H9 (cell line): ENCODE measurements around the gene MED13L. TPM values are rescaled to one million over a fixed set of nuclear protein-coding genes. Genes with fewer than 3 reads are reported as not detected.

ENCODE experiments used
- DNase-seq: peaks from one replicate; pipeline ENCODE4 v3.0.0-alpha.2; 2017
- H2AFZ ChIP-seq: one replicate; pipeline ENCODE4 v1.6.1; 2013; ENCODE audit warnings: mild to moderate bottlenecking, low read length, control low read depth, moderate library complexity
- H2AK5ac ChIP-seq: 2 replicates; pipeline ENCODE4 v1.6.1; 2013; ENCODE audit warnings: low read length, control low read depth, mixed read lengths; ENCODE audit not compliant: insufficient read length
- H2BK120ac ChIP-seq: one replicate; pipeline ENCODE4 v1.6.1; 2013; ENCODE audit warnings: low read depth, mild to moderate bottlenecking, low read length, control low read depth, inconsistent platforms; ENCODE audit not compliant: poor library complexity, severe bottlenecking
- H2BK12ac ChIP-seq: 2 replicates; pipeline ENCODE4 v1.6.1; 2013; ENCODE audit warnings: low read length, control low read depth, mixed read lengths, low read depth; ENCODE audit not compliant: insufficient read length
- H2BK15ac ChIP-seq: 2 replicates; pipeline ENCODE4 v1.6.1; 2013; ENCODE audit warnings: low read depth, low read length, control low read depth
- H2BK20ac ChIP-seq: one replicate; pipeline ENCODE4 v1.6.1; 2013; ENCODE audit warnings: low read depth, mild to moderate bottlenecking, low read length, control low read depth, inconsistent platforms; ENCODE audit not compliant: poor library complexity, severe bottlenecking
- H2BK5ac ChIP-seq: 2 replicates; pipeline ENCODE4 v1.6.1; 2013; ENCODE audit warnings: low read length, control low read depth, mixed read lengths; ENCODE audit not compliant: insufficient read length
- H3K14ac ChIP-seq: 2 replicates; pipeline ENCODE4 v1.6.1; 2013; ENCODE audit warnings: low read length, control low read depth; ENCODE audit not compliant: insufficient read depth
- H3K18ac ChIP-seq: 2 replicates; pipeline ENCODE4 v1.6.1; 2013; ENCODE audit warnings: low read depth, mild to moderate bottlenecking, mixed read lengths, low read length, control low read depth; ENCODE audit not compliant: insufficient read length
- H3K23ac ChIP-seq: 2 replicates; pipeline ENCODE4 v1.6.1; 2013; ENCODE audit warnings: low read length, control low read depth, mixed read lengths, low read depth; ENCODE audit not compliant: insufficient read length
- H3K23me2 ChIP-seq: 2 replicates; pipeline ENCODE4 v1.6.1; 2013; ENCODE audit warnings: low read depth, mild to moderate bottlenecking, mixed read lengths, low read length, control low read depth; ENCODE audit not compliant: insufficient read length, poor library complexity, severe bottlenecking
- H3K27ac ChIP-seq: 2 replicates; pipeline ENCODE4 v1.5.1; 2013; ENCODE audit warnings: low read length, control low read depth, mixed read lengths, low read depth; ENCODE audit not compliant: insufficient read length
- H3K27me3 ChIP-seq: 2 replicates; pipeline ENCODE4 v1.6.1; 2013; ENCODE audit warnings: low read length, control low read depth, inconsistent platforms; ENCODE audit not compliant: insufficient read depth
- H3K4ac ChIP-seq: 2 replicates; pipeline ENCODE4 v1.6.1; 2013; ENCODE audit warnings: low read depth, mild to moderate bottlenecking, control low read depth, inconsistent platforms, low read length, moderate library complexity
- H3K4me1 ChIP-seq: 2 replicates; pipeline ENCODE4 v1.6.1; 2013; ENCODE audit warnings: low read length, control low read depth, inconsistent platforms; ENCODE audit not compliant: insufficient read depth
- H3K4me2 ChIP-seq: 2 replicates; pipeline ENCODE4 v1.6.1; 2013; ENCODE audit warnings: low read length, control low read depth, mixed read lengths; ENCODE audit not compliant: insufficient read length, insufficient read depth
- H3K56ac ChIP-seq: 2 replicates; pipeline ENCODE4 v1.6.1; 2013; ENCODE audit warnings: low read depth, mild to moderate bottlenecking, mixed read lengths, low read length, control low read depth; ENCODE audit not compliant: insufficient read length
- H3K79me1 ChIP-seq: 2 replicates; pipeline ENCODE4 v1.6.1; 2013; ENCODE audit warnings: low read depth, mild to moderate bottlenecking, moderate library complexity, low read length, control low read depth, inconsistent platforms; ENCODE audit not compliant: insufficient read depth, poor library complexity, severe bottlenecking
- H3K79me2 ChIP-seq: 2 replicates; pipeline ENCODE4 v1.6.1; 2013; ENCODE audit warnings: low read length, control low read depth, inconsistent platforms; ENCODE audit not compliant: insufficient read depth
- H3K9ac ChIP-seq: 2 replicates; pipeline ENCODE4 v1.6.1; 2013; ENCODE audit warnings: low read length, control low read depth, mixed read lengths; ENCODE audit not compliant: insufficient read length; ENCODE audit errors: extremely low read depth
- H3K9me3 ChIP-seq: one replicate; pipeline ENCODE4 v1.6.1; 2013; ENCODE audit warnings: low read depth, low read length, inconsistent platforms; ENCODE audit not compliant: control insufficient read depth
- H3T11ph ChIP-seq: one replicate; pipeline ENCODE4 v1.6.1; 2013; ENCODE audit warnings: mild to moderate bottlenecking, low read length, control low read depth, inconsistent platforms
- H4K20me1 ChIP-seq: one replicate; pipeline ENCODE4 v1.6.1; 2013; ENCODE audit not compliant: control insufficient read depth, insufficient read length, insufficient read depth
- H4K5ac ChIP-seq: 2 replicates; pipeline ENCODE4 v1.6.1; 2013; ENCODE audit warnings: low read depth, mild to moderate bottlenecking, mixed read lengths, low read length, control low read depth; ENCODE audit not compliant: insufficient read length
- H4K8ac ChIP-seq: replicated peaks from 2 replicates; pipeline ENCODE4 v1.6.1; 2013; ENCODE audit warnings: low read length, control low read depth, mixed read lengths, low read depth; ENCODE audit not compliant: insufficient read length
- H4K91ac ChIP-seq: 2 replicates; pipeline ENCODE4 v1.6.1; 2013; ENCODE audit warnings: low read depth, mild to moderate bottlenecking, moderate library complexity, mixed read lengths, low read length, control low read depth; ENCODE audit not compliant: insufficient read length
- H3K27ac Mint-ChIP-seq, 3 experiments: 2 replicates in 2 of 3; 3 replicates in 1 of 3; pipeline ENCODE4 v1.8.0; 2020 to 2021; ENCODE audit warnings: mixed read lengths in 3 of 3, mild to moderate bottlenecking in 1 of 3, moderate library complexity in 1 of 3
- H3K27me3 Mint-ChIP-seq: 2 replicates; pipeline ENCODE4 v1.8.0; 2021; ENCODE audit warnings: low read depth, mild to moderate bottlenecking, moderate library complexity, mixed read lengths
- H3K36me3 Mint-ChIP-seq, 3 experiments: 2 replicates in 2 of 3; 3 replicates in 1 of 3; pipeline ENCODE4 v1.8.0; 2020 to 2021; ENCODE audit warnings: low read depth in 3 of 3, mixed read lengths in 3 of 3; ENCODE audit not compliant: insufficient read depth in 1 of 3
- H3K4me1 Mint-ChIP-seq, 2 experiments: 2 replicates each; pipeline ENCODE4 v1.8.0; 2020; ENCODE audit warnings: mixed read lengths in 2 of 2
- H3K4me3 Mint-ChIP-seq, 2 experiments: 2 replicates in 1 of 2; 3 replicates in 1 of 2; pipeline ENCODE4 v1.8.0; 2020 to 2021; ENCODE audit warnings: mild to moderate bottlenecking in 2 of 2, mixed read lengths in 2 of 2, moderate library complexity in 1 of 2
- H3K9me3 Mint-ChIP-seq, 2 experiments: 2 replicates in 1 of 2; 3 replicates in 1 of 2; pipeline ENCODE4 v1.8.0; 2020; ENCODE audit warnings: mild to moderate bottlenecking in 2 of 2, mixed read lengths in 2 of 2, moderate library complexity in 1 of 2
- CTCF ChIP-seq: fragments of 200-600 bp; sonication (generic); conservative IDR thresholded peaks from 3 replicates; pipeline ENCODE4 v1.8.0; 2021; ENCODE audit warnings: antibody characterized with exemption, mild to moderate bottlenecking
- WGBS: extraction: QIAGEN DNeasy Blood & Tissue Kit; methylation state at CpG from one replicate; pipeline ENCODE4 v1.1.7; 2013; ENCODE audit warnings: missing lambda C conversion rate, low lambda C conversion rate, mixed read lengths; ENCODE audit not compliant: insufficient read length; ENCODE audit errors: extremely low coverage; 5-methylcytosine and 5-hydroxymethylcytosine counted together
- total RNA-seq: library from RNA; stranded (reverse); gene quantifications from 2 replicates; pipeline ENCODE4 v1.2.1, GENCODE V29; 2021

MED13L gene
- total RNA-seq, 1 experiment from 2014 or later: 52.4 TPM

DNA sequence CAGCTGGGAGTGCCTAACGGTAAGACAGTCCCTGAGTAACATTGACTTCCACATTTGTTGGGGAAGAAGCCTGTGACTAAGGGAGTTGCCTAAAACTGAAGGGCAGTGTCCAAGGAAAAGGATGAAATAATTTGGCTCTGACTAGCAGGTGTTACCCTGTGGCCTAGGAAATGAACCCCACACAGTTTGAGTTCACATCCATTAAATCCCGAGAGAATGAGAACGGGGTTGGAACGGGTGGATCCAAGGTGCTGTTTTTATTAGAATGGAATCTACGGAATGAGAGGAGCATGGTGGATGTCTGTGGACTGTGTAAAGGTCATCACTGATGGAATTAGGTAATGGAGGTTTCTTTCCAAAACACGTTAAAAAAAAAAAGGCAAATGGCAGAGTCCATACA lies 324.0 kb downstream of the MED13L start:
- H2BK20ac ChIP-seq: no peak overlapping the region
- peaks cover 0 to 10% (median 0%) of the 10 kb centered on the region in 3 experiments; a peak in 1 of 7 replicates for H3K36me3 Mint-ChIP-seq
- H3K4me1 ChIP-seq: peaks cover 6% of the 10 kb centered on the region; the same call in 1 of the 2 replicates
- no peak for TF ChIP-seq CTCF
- no peak overlapping the region for H2BK5ac ChIP-seq
- H3K27me3 ChIP-seq: no peaks in the 10 kb centered on the region
- H2AK5ac ChIP-seq: no peak overlapping the region
- H3T11ph ChIP-seq: no peak overlapping the region
- no peak overlapping the region for H3K4me3 Mint-ChIP-seq
- no peaks in the 10 kb centered on the region for H3K79me1 ChIP-seq
- no peak for DNase-seq
- H2BK15ac ChIP-seq: no peak overlapping the region
- H4K5ac ChIP-seq: no peak overlapping the region
- no peak overlapping the region for H3K18ac ChIP-seq
- H3K23ac ChIP-seq: no peak overlapping the region
- H3K9me3 ChIP-seq: no peaks in the 10 kb centered on the region
- H3K23me2 ChIP-seq: no peaks in the 10 kb centered on the region
- no peak overlapping the region for H3K4me2 ChIP-seq
- no peak overlapping the region for H2BK120ac ChIP-seq
- no peak overlapping the region for H3K27ac ChIP-seq
- H3K56ac ChIP-seq: no peak overlapping the region
- no peak overlapping the region for H2BK12ac ChIP-seq
- H3K4ac ChIP-seq: no peak overlapping the region
- 0 out of 7 replicates have a peak overlapping the region, but pooled peaks of 1 of the 3 experiments have one; percentile 7 for H3K27ac Mint-ChIP-seq
- H4K20me1 ChIP-seq: no peaks in the 10 kb centered on the region
- H3K9ac ChIP-seq: no peak overlapping the region
- H3K9me3 Mint-ChIP-seq: no peaks in the 10 kb centered on the region
- no peaks in the 10 kb centered on the region; the same call in 1 of the 2 replicates for H3K27me3 Mint-ChIP-seq
- H3K14ac ChIP-seq: no peak overlapping the region
- no peak overlapping the region for H4K8ac ChIP-seq
- no CpG with 5 or more reads among the region's 6 CpGs for WGBS
- H4K91ac ChIP-seq: no peak overlapping the region
- H3K79me2 ChIP-seq: no peaks in the 10 kb centered on the region
- peaks cover 12 to 20% of the 10 kb centered on the region in 2 experiments for H3K4me1 Mint-ChIP-seq
- no peak overlapping the region for H2AFZ ChIP-seq
